NCI-H1105 treated with DMSO at 0.1 percent for 48 hours (cell line): Measurements from ENCODE around the gene CARMIL1.
A peak's percentile ranks its signal among the peaks of the same experiment; 100 is the strongest.
"Not testable (repeated sequence)": the region's sequence is repeated elsewhere in the genome, so short reads cannot be mapped to it uniquely, and the experiment has no call there.

Experiments
- DNase-seq: peaks from one replicate; lab custom pipeline; 2025; lab: John Stamatoyannopoulos, UW

Gene CARMIL1

DNA sequence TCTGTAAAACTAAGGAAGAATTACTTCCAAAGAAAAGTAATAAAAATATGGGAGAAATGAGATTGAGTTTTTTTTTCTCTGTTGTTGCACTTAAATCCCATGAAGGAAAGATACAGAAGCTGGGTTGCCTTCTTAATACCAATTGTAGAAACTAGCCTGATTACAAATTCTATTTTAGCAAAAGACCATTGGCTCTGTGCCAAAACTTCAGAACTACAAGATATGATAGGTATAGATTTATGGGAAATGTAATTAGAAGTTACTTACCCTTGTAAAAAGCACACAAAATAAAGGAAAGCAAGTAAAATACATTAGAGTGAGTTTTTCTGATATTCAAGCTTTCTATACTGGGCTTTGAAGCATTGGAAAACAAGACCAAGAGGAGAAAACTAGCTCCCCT, 299.4 kb downstream of the CARMIL1 start:
- DNase-seq = peak; percentile 20

DNA sequence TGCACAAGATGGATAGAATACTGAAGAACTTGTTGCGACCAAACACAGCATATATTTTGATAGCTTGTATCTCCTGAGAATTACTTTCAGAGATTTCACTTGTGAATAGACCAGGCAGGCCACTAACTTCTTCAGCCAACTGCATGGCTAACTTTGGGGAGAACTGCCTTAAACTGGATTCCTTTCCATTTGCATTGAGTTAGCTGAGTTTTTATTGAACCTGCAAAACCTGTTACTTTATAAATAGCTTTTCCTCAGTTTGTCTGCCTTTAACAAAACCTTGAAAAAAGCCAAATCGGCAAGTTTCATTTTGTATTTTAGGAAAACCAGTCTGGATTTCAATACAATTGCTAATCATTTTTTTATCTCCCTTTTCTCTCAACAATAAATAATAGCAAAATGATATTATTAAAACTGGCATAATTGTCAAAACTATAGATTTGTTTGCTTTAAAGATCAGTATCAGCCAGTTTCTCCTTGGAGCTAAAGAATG, 300.3 kb downstream of the CARMIL1 start:
- DNase-seq = no peak

DNA sequence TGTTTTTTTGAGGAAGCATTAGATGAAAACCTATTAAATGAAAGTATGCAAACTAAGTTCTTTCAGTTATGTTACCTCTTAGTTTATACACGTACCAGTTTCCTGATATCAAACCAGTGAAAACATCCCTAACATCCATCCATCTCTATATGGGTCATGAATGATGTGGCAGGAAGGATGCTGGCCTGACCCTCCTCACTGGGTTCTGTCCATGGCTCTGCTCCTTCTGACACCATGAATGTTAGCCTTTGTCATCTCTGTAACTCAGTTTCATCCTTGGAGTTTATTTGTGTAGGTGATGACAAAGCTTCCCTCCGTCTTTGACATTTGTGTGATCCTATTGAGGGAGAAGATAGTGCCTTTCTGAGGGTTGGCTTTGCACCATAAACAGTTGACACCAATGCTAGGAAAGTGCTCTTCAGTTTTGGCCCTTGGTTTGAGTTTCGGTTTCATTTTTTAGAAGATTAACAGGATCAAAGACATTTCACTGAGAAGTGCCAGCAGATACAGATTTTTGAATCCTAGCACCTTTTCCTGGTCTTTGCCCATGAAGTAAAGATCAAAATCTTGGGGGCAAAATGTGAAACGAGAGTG, 300.8 kb downstream of the CARMIL1 start:
- no peak for DNase-seq

DNA sequence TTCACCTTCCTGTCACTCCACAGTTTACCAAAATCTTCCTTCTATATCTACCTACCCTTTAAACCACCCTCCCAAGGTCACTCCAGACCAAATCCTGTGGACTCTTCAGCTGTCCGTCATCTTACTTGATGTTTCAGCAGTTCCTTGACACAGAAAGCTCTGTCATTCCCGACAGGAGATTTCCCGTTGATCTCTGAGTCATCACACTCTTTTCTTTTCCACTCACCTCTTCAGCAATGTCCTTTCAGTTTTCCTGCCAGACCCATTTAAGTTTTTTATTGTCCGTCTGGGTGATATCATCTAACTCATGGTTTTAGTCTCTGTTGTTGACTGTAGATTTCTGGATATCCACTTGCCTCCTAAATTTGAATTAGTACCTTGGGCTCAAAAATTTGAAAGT, 302.9 kb downstream of the CARMIL1 start:
- DNase-seq = no peak

DNA sequence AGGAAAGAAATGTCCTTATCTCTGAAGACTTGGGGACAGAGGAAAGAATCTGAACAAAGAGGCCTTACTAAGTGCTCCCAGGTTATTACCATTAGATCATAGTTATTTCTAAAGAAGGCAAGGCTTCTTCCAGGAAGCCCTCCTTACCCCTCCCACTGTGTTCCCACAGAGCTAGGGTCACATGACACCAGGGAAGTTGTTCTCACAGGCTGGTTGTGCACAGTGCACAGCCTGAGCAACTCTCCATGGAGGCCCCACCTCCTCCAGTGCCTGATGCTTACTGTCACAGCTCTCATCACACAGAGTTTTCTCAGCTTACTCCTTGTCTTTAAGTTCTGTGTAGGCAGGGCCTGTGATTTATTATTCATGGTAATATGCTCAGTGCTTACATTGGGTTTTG, 303.9 kb downstream of the CARMIL1 start:
- DNase-seq = no peak

DNA sequence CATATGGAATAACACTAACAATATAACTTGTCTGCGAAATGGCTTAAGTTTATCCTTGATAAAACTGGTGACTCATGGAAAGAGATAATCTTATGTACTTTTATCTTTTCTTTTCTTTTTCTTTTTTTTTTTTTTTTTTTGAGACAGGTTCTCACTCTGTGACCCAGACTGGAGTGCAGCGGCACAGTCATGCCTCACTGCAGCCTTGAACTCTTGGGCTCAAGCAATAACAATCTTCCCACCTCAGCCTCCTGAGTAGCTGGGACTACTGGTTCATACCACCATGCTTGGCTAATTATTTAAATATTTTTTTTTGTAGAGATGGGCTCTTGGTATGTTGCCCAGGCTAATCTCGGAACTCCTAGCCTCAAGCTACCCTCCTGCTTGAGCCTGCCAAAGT, 304.7 kb downstream of the CARMIL1 start:
- no peak for DNase-seq

DNA sequence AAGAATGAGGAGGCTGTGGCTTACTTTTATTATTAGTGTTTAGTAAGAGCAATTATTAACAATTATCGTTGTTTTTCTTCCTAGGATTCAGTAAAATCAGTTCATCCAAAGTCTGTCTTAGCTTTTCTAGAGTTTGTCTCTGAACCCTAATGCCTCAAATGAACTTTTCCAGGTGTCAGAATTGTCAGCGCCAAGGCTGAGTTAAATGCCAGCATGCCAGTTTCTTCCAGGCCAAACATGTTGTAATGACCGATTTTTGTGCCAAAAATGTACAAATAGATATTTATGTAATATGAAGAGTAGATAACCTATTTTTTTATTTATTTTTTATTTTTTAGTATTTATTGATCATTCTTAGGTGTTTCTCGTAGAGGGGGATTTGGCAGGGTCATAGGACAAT, 306.1 kb downstream of the CARMIL1 start:
- DNase-seq = no peak

DNA sequence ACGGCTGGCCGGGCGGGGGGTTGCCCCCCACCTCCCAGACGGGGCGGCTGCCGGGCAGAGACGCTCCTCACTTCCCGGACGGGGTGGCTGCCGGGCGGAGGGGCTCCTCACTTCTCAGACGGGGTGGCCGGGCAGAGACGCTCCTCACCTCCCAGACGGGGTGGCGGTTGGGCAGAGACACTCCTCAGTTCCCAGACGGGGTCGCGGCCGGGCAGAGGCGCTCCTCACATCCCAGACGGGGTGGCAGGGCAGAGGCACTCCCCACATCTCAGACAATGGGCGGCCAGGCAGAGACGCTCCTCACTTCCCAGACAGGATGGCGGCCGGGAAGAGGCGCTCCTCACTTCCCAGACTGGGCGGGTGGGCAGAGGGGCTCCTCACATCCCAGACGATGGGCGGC, 306.9 kb downstream of the CARMIL1 start:
- DNase-seq = not testable (repeated sequence)

DNA sequence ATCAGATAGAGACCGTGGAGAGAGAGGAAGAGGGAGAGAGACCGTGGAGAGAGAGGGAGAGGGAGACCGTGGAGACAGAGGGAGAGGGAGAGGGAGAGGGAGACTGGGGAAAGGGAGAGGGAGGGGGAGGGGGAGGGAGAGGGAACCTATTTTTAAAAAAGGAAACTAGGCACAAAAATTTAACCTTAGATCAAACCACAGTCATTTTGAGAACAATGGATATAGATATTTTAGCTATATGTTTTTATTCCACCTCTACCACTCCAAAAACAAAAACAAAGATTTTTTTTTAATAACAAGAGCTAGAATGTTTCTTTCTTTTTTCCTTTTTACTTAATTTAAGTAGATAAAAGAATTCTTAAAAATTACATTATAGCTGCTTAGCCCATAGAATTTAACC, 307.8 kb downstream of the CARMIL1 start:
- DNase-seq = no peak

DNA sequence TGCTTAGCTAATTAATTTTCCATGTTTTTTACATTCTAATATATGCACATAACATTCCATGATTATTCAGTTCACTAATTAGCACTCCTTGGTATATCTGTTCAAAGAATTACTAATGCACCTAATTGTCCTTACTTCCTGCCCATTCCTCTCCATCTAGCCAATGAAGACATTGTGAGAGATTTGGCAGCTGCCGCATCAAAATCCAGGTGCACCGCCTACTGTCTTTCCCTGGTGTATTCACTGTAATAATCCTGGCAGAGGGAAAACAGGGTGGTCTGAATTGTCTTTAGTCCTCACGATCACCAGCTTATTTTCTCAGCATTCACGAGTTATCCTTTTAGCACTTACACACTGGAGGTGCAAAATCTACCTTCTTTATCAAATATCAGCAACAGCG, 311.8 kb downstream of the CARMIL1 start:
- peak; percentile 86 for DNase-seq

DNA sequence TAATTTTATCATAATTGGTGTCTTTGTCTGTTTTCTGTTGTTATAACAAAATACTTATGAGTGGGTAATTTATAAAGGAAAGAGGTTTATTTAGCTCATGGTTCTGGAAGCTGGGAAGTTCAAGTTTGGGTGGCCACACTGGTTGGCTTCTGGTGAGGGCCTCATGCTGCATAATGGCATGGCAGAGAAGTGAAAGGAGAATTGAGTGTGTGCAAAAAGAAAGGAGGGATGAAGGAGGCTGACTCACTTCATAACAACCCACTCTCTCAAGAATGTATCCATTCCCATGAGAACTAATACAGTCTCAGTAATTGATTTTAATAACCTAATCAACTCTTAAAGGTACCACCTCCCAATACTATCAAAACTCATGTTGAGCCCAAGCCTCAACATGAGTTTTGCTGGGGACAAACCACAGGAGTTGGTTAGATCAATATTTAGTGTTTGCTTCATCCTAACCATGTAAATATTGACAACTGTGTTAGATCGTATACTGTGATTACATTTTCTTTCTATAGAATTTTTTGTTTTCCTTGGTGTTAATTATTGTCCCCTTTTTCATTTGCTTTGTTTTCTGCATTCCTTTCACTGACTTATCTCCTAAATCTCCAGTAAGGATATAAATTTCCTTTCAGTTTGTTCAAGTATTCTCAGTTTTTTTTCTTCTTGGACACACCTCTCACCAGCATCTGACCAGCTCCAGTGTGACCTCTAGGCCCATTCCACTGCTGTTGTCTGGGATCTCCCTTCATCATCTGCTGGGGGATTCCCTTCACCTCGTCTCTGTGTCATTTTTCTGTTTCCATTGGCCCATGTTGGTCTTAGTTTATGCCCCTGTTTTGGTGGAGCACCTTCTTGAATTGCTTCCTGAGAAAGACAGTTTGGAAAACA, 318.0 kb downstream of the CARMIL1 start:
- no peak for DNase-seq

DNA sequence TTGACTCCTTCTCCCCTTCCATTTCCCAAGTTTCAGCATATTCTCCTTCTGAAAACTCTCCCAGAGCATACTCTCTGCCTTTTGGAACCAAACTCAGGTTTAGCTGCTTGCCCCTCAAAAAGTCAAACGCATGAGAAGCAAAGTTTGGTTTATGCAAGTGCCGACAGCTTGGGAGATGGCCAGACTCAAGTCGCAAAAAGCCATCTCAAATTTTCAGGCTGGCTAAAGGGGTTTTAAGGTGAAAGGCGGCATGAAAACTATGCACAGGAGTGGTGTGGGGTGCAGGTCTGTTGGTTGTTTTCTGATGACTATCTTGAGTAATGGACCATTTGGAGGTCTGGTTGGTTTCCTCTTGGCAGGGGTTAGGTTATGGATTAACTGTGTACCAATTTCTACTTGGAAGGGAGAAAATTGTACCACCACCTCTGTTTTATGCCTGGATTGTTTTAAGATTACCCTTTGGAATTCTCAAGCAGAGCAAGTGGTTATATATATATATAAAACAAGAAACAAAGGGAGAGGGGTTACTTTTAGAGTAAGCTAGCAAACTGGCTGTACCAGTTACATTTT, 320.4 kb downstream of the CARMIL1 start:
- no peak for DNase-seq

DNA sequence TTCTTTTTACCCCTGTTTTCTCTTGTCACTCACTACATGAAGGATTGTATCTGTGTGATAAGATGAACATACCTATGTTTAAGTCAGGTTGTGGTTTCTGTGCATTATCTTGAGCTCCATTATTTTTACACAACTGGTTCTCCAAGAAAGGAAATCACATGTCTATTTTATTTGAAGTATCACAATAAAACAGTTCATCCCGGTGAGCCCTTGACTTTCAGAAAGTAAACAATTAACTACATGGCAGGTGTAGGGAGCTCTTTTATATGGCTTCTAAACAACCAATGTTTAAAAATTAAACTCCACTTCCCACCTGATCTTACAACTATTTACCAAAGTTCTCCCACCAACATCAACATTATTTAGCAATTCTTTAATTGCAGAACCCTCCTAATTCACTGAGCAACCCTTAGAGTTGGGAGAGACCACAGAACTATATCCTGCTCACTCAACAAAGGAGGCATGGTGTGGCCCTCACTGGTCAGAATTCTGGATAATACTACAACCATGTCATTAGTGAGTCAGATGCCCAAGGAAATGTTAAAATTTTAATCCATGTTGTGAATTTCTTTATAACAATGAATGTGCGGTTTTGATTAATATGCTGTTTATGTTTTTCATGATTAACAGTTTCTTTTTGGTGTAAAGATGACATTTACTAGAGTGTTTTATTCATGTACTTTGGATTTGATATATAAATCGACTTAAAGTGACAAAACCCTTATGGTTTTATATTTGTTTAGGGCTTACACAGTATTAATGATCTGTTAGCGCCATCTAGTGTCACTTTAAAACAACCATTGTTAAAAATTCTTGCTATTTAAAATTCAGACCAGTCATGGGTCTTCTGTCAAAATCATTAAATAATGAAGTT, 322.9 kb downstream of the CARMIL1 start:
- peak; percentile 76 for DNase-seq

DNA sequence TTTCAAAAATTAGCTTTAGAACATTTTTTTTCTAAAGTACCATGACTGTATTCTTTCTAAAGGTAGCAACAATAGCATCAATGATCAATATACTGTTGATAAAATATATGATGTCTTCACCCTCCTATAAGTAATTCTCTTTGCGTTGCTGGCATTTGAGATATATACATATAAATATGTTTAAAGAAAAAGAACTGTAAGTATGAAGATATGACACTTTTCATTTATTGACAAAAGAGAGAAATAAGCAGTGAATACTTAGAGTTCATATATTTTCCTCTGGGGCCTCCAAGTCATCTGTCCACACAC, 323.5 kb downstream of the CARMIL1 start:
- DNase-seq = no peak

DNA sequence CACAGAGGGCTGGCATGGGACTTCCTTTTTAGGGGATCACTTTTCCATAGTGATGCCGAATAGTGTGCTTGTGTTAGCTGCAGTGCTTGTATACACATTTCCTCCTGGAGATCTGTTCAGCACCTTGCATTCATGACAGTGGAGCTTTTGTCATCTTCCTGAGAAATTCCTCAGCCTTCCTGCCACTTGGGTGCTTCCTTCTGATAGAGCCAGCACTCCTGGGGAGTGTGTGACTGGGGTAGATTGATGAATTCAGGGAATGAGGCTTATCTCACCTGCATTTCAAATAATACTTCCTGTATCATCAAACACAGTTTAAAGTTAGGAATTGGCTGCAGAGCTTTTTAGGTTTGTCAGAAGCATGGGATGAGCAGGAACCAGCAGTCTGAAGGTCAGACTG, 324.1 kb downstream of the CARMIL1 start:
- DNase-seq = no peak

DNA sequence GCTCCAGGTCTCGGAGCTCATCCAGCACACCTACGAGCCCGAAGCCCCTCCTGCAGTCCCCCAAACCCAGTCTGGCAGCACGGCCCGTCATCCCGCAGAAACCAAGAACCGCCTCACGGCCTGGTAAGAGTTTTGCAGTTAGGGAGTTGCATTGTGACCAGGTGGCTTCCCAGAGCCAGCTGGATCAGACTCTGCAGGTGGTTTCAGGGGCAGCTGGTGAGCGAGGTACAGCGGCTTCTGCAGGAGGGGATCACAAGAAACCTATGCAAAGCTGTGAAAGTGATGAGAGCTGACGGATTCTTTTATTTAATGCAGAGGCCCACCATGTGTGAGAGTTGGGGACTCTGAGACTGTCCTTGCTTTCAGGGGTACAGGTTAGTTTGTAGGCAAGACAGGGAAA, 327.0 kb downstream of the CARMIL1 start:
- DNase-seq = no peak

DNA sequence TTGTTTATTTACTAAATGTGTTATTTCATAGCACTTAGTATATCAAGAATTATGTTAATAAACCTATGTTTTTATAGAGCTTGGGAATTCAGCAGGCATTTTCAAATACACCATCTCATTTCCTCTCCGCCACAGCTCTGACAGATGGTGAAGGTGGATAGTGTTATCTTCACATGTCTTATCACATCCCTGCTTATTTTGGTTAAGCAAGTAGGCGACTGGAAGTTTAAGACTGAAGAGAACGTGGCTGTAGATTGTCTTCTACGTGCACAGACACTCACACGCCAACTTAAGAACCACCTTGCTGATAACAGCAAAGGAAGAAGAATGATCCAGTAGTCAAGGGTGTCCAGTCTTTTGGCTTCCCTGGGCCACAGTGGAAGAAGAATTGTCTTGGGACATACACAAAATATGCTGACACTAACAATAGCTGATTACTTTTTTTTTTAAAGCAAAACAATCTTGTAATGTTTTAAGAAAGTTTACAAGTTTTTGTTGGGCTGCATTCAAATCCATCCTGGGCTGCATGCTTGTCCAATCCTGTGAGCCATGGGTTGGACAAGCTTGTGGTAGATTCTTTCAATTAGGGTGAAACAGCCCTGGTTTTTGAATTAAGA, 329.5 kb downstream of the CARMIL1 start:
- no peak for DNase-seq

DNA sequence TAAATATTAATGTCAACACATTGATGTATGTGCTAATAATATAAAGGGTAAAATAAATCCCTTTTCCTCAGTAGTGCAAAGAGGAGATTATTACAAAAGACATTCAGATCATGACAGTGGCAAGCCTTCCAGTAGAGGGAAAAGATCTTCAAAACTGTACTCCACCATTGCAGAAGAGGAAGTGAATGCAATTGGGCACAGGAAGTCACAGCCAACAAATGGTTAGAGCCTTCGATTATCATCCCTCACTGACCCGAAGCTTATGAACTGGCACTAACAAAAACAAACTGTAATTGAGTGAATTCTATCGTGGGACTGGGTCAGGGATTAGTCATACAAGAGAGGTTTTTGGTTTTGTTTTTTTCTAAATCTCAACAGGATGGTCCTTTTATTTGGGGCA, 333.5 kb downstream of the CARMIL1 start:
- no peak for DNase-seq

DNA sequence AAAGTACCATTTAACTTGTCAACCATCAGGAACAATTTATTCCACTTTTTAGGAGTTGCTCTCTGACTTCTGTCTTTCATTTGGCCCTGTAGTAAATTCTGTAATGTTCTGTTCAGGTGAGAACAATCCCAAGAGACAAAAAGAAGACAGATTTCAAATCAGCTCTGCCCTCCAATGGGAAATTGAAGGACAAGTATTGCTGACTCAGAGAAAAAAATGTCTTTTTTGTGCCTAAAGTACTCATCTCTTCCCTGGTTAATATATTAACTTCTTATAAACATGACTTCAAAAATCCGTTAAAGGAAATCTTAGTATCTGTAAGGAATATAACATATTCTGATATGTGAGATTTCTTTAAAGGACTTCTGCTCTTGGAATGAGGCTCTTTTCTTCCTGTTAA, 334.2 kb downstream of the CARMIL1 start:
- no peak for DNase-seq

DNA sequence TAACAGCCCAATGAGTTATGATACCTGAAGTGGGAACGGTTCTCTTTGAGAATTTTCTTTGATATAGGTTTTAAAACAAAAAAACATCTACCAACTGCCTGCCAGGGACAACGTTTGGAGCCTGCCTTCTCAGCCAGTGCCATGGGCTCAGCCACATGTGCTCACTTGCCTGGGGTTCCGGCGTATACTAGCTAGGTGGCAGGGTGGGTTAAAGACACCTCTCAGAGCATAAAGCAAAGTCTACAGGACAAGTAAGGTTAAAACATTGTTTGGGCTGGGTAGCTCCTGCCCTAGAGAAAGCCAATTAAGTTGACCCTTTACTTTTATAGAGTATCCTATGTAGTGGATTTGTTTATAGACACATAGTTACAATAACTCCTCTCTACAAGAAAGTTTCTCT, 334.9 kb downstream of the CARMIL1 start:
- DNase-seq = no peak

DNA sequence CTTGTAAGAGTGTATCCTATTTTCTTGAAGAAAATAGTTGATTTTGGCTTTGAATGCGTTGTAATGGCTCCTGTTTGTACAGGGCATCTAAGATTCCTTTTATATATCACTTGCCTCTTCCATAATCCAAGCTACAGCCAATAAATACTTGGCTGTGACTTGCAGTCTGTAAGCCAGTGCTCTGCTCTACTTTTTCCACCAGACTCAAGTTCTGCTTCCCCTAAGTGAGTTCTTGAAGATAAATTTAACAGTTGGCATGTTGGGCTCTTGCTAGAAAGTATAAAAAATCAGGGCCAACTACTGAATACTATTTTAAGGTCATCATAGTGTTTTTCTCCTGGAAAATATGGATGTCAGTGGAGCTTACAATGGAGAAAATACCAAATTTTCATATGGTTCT, 336.3 kb downstream of the CARMIL1 start:
- no peak for DNase-seq

DNA sequence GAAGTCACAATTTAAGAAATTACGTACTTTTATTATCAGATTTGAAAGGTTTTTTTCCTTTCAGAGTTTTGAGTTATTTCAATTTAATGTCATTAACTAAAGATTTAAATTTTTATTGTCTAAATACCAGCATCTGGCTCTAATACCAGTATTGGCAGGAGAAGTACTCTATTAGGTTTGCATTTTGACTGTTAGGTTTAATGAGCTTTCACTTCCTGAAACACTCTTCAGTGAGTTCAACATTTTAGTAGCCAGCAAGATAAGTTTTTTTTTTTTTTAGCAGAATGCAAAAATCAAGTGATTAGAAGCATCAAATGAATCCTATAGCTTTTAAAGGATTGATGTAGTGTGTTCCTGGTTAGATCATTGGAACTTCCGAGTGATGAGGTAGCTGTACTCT, 338.8 kb downstream of the CARMIL1 start:
- no peak for DNase-seq
